ENCODE results near the gene NCOR2.

DNA sequence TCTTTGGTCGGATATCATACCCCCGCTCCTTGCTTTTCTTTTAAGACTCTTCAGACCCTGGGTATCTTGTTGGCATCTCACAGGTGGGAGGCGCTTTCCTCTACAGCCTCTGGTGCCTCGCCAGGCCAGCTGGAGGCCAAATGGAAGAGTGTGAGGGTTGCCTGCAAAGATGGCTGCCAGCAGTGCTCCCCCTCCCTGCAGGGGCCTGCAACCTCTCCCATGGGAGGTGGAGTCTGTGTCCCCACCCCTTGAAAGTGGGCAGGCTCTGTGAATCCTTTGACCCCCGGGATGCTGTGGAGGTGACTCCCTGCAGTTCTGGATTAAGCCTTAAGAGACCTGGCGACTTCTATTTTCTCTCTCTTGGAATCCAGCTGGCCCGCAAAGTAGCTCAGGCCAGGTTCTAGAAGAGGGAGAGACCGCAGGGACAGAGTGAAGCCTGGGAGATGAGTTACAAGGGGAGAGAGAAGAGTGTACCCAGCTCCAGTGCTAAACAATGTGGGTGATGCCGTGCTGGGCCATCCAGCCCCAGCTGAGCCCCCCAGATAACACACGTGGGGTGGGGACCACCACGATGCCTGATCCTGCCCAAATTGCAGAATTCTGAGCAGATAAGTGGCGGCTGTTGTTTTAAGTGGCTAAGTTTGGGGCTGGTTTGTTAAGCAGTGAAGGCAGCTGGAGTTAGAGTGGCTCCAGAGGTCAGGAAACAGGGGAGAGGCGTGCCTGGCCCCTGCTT, 37.9 kb upstream of the NCOR2 start:
- no peak for TF ChIP-seq EZH2 (IDR thresholded peaks at IDR 0.05; ENCODE audit: borderline replicate concordance, insufficient read depth, low read depth, low read length, poor library complexity, severe bottlenecking)
- TF ChIP-seq, protein P1, sequence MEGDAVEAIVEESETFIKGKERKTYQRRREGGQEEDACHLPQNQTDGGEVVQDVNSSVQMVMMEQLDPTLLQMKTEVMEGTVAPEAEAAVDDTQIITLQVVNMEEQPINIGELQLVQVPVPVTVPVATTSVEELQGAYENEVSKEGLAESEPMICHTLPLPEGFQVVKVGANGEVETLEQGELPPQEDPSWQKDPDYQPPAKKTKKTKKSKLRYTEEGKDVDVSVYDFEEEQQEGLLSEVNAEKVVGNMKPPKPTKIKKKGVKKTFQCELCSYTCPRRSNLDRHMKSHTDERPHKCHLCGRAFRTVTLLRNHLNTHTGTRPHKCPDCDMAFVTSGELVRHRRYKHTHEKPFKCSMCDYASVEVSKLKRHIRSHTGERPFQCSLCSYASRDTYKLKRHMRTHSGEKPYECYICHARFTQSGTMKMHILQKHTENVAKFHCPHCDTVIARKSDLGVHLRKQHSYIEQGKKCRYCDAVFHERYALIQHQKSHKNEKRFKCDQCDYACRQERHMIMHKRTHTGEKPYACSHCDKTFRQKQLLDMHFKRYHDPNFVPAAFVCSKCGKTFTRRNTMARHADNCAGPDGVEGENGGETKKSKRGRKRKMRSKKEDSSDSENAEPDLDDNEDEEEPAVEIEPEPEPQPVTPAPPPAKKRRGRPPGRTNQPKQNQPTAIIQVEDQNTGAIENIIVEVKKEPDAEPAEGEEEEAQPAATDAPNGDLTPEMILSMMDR (IDR thresholded peaks at IDR 0.05): no peak

All from B cell (primary cell).